Prostate gland (tissue), 2 donors: ENCODE results near the gene GMDS. TPM values are rescaled to one million over a fixed set of nuclear protein-coding genes. Genes with fewer than 3 reads are reported as not detected.

Experiments used
- DNase-seq: peaks from one replicate; pipeline ENCODE4 v3.0.0-alpha.2; 2019; ENCODE audit warnings: low spot score
- H3K27ac ChIP-seq, 2 donors: fragments of 200-600 bp; sonication (generic); 2 replicates each; pipeline ENCODE4 v1.5.1; 2017 to 2019
- H3K27me3 ChIP-seq: fragments of 200-600 bp; sonication (generic); replicated peaks from 2 replicates; pipeline ENCODE4 v1.5.1; 2019; ENCODE audit not compliant: insufficient read depth
- H3K36me3 ChIP-seq, 2 donors: fragments of 200-600 bp; sonication (generic); 1 replicate in 1 of 2; 2 replicates in 1 of 2; pipeline versions ENCODE4 v1.5.1 to v1.8.1; 2017 to 2019
- H3K4me1 ChIP-seq: fragments of 200-600 bp; sonication (generic); replicated peaks from 2 replicates; pipeline ENCODE4 v1.5.1; 2019
- H3K4me3 ChIP-seq, 2 donors: fragments of 200-600 bp; sonication (generic); 2 replicates each; pipeline ENCODE4 v1.5.1; 2017 to 2019
- H3K9me3 ChIP-seq: fragments of 200-600 bp; sonication (generic); 2 replicates; pipeline ENCODE4 v1.5.1; 2017
- POLR2A ChIP-seq: fragments of 450-650 bp; IDR thresholded peaks from one replicate; pipeline ENCODE4 v1.6.1; 2016; ENCODE audit warnings: antibody characterized with exemption, mild to moderate bottlenecking
- POLR2AphosphoS5 ChIP-seq: sonication (generic); formaldehyde crosslinking; IDR thresholded peaks from one replicate; pipeline ENCODE4 v1.6.1; 2017; ENCODE audit warnings: antibody characterized with exemption
- WGBS: methylation state at CpG from one replicate; pipeline ENCODE4 v1.1.5; 2018; 5-methylcytosine and 5-hydroxymethylcytosine counted together
- intact Hi-C: fragments of 100-400 bp; cut with DNase I; formaldehyde crosslinking; loops from one replicate; pipeline ENCODE4 v1.14.2; 2022
- total RNA-seq, 2 donors: library from RNA; depleted of rRNA; stranded (reverse); fragments of >200 nt; gene quantifications; one replicate each; pipeline ENCODE4 v1.1.0, GENCODE V29; 2016
- TF ChIP-seq, protein P1 (sequence below), 4 experiments: fragments of 200-600 bp in 2 of 4; fragments of 450-650 bp in 2 of 4; sonication (generic) in 2 of 4; IDR thresholded peaks; 1 replicate in 3 of 4; 2 replicates in 1 of 4; pipeline ENCODE4 v1.5.1; 2016 to 2019; ENCODE audit warnings: antibody characterized with exemption in 4 of 4, mild to moderate bottlenecking in 2 of 4, moderate library complexity in 2 of 4

The GMDS gene
- total RNA-seq, 2 donors from 2014 or later, result 24.9 to 29.9 TPM

DNA sequence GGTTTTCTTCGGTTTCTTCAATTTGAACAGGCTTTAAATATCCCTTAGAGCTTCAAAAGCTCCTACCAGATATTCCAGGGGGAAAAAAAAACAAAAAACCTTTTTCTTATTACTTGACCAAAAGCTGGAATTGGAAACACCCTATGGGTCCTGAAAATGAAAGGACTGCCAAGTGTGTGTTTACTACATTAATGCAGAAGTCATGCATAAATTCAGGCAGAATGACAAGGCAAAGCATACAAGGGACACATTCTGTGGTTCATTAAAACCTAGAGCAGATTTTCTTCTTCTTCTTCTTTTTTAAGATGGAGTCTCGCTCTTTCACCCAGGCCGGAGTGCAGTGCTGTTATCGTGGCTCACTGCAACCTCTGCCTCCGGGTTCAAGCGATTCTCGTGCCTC, 119.1 kb downstream of the GMDS start:
- Histone ChIP-seq H3K4me1 (no peaks in the 10 kb centered on the region), H3K27ac (no peak overlapping the region), H3K27me3 (no peaks in the 10 kb centered on the region), H3K4me3 (no peak overlapping the region), H3K36me3 (no peaks in the 10 kb centered on the region), H3K9me3 (no peaks in the 10 kb centered on the region)
- WGBS, result 95% methylated on average over 7 of the region's 7 CpGs
- intact Hi-C loops, result no loop called here
- TF ChIP-seq POLR2A (no peak), POLR2AphosphoS5 (no peak)
- TF ChIP-seq, protein P1, sequence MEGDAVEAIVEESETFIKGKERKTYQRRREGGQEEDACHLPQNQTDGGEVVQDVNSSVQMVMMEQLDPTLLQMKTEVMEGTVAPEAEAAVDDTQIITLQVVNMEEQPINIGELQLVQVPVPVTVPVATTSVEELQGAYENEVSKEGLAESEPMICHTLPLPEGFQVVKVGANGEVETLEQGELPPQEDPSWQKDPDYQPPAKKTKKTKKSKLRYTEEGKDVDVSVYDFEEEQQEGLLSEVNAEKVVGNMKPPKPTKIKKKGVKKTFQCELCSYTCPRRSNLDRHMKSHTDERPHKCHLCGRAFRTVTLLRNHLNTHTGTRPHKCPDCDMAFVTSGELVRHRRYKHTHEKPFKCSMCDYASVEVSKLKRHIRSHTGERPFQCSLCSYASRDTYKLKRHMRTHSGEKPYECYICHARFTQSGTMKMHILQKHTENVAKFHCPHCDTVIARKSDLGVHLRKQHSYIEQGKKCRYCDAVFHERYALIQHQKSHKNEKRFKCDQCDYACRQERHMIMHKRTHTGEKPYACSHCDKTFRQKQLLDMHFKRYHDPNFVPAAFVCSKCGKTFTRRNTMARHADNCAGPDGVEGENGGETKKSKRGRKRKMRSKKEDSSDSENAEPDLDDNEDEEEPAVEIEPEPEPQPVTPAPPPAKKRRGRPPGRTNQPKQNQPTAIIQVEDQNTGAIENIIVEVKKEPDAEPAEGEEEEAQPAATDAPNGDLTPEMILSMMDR (IDR thresholded peaks at IDR 0.05), result no peak
- no peak for DNase-seq

DNA sequence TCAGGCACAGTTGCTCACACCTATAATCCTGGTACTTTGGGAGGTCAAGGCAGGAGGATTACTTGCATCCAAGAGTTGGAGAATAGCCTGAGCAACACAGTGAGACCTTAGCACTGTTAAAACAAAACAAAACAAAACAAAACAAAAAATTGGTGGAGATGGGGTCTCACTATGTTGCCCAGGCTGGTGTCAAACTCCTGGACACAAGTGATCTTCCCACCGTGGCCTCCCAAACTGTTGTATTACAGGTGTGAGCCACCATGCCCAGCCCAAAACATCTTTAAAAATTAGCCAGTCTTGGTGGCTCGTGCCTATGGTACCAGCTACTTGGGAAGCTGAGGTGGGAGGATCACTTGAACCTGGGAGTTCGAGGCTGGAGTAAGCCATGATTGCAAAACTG, 120.2 kb downstream of the GMDS start:
- no peak for DNase-seq
- TF ChIP-seq POLR2A, result no peak
- TF ChIP-seq POLR2AphosphoS5, result no peak
- TF ChIP-seq, protein P1 (IDR thresholded peaks at IDR 0.05), result no peak
- Histone ChIP-seq H3K4me1 (no peaks in the 10 kb centered on the region), H3K9me3 (no peaks in the 10 kb centered on the region), H3K36me3 (no peaks in the 10 kb centered on the region), H3K4me3 (no peak overlapping the region), H3K27me3 (no peaks in the 10 kb centered on the region), H3K27ac (no peak overlapping the region)
- intact Hi-C loops, result no loop called here
- 98% methylated on average over 3 of the region's 3 CpGs for WGBS

DNA sequence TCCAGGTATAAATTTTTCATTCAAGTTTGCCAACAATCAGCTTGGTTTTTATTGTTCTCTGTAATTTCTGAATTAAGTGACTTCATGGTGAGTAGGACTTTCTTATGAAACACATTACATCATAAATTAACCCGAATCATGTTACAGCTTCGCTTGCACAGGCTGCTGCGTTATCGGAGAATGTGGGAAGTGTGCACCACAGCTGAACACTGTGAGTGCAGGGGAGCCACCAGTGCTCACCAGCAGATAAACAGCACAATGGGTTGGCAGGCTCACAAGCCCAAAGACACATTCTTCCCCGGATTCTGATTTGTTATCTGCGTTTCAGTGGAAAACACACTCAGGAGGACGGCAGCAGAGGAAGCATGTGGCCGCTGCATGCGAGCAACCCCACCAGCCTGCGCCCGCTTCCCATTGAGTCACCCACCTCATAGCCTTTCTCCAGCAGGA, 121.1 kb downstream of the GMDS start:
- no peak for DNase-seq
- H3K27me3 ChIP-seq, result no peaks in the 10 kb centered on the region
- H3K27ac ChIP-seq, result no peak overlapping the region
- intact Hi-C loops, result no loop called here
- no peaks in the 10 kb centered on the region for H3K36me3 ChIP-seq
- no peaks in the 10 kb centered on the region for H3K9me3 ChIP-seq
- TF ChIP-seq POLR2A (no peak), POLR2AphosphoS5 (no peak)
- TF ChIP-seq, protein P1 (IDR thresholded peaks at IDR 0.05), result no peak
- H3K4me1 ChIP-seq, result no peaks in the 10 kb centered on the region
- no peak overlapping the region for H3K4me3 ChIP-seq
- WGBS, result 77% methylated on average over 11 of the region's 11 CpGs

DNA sequence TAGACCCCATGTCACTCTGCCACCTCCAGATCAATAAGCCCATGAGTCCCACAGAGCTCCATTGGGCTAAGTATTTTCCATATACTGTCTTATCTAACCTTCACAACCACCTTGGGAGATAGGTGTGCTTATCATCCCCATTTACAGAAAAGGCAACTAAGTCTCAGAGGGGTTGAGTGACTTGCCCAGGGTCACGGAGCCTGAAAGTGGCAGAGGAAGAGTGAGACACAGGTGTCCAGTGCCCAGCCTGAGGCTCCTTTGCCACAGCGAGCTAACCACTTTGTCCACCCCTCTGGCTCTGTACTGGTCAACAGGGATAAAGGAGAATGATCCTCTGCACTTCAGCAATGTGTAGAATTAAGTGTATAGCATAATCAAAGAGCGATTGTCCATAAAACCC, 124.5 kb downstream of the GMDS start:
- Histone ChIP-seq H3K9me3 (no peaks in the 10 kb centered on the region), H3K27me3 (no peaks in the 10 kb centered on the region), H3K36me3 (no peaks in the 10 kb centered on the region), H3K4me1 (no peaks in the 10 kb centered on the region), H3K4me3 (no peak overlapping the region), H3K27ac (no peak overlapping the region)
- TF ChIP-seq, protein P1 (IDR thresholded peaks at IDR 0.05), result no peak
- no peak for TF ChIP-seq POLR2A
- TF ChIP-seq POLR2AphosphoS5, result no peak
- intact Hi-C loops, result no loop called here
- 99% methylated on average over 3 of the region's 3 CpGs for WGBS
- DNase-seq, result no peak

DNA sequence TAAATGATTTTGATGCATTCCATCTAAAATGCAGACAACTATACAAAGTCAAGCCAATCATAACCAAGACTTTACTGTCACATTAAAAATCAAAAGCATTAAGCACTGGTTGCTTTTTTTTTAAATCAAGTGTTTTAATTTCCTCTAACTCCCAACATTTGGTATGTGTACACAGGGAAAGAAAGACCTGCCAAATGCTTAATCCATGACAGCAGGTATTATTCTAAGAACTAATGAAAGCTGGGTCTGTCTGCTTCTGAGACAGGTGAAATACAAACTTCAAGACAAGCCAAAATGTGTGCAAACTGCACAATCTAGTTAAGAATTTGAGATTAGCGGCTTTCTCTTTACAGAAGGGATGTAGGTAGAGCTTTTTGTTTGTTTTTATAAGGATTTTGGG, 126.1 kb downstream of the GMDS start:
- TF ChIP-seq POLR2A (no peak), POLR2AphosphoS5 (no peak)
- TF ChIP-seq, protein P1 (IDR thresholded peaks at IDR 0.05), result no peak
- H3K9me3 ChIP-seq, result no peaks in the 10 kb centered on the region
- 56% methylated on average over 1 of the region's 1 CpG for WGBS
- no peak overlapping the region for H3K27ac ChIP-seq
- H3K36me3 ChIP-seq, result no peaks in the 10 kb centered on the region
- no peak for DNase-seq
- H3K27me3 ChIP-seq, result no peaks in the 10 kb centered on the region
- H3K4me3 ChIP-seq, result no peak overlapping the region
- intact Hi-C loops, result no loop called here
- H3K4me1 ChIP-seq, result no peaks in the 10 kb centered on the region
